Measurements from ENCODE around the gene RFC1. TPM values are rescaled to one million over a fixed set of nuclear protein-coding genes. Genes with fewer than 3 reads are reported as not detected.
"Not testable (repeated sequence)": the region's sequence is repeated elsewhere in the genome, so short reads cannot be mapped to it uniquely, and the experiment has no call there.

The RFC1 gene
- polyA plus RNA-seq, 1 donor from 2014 or later, result 20.7 TPM

DNA sequence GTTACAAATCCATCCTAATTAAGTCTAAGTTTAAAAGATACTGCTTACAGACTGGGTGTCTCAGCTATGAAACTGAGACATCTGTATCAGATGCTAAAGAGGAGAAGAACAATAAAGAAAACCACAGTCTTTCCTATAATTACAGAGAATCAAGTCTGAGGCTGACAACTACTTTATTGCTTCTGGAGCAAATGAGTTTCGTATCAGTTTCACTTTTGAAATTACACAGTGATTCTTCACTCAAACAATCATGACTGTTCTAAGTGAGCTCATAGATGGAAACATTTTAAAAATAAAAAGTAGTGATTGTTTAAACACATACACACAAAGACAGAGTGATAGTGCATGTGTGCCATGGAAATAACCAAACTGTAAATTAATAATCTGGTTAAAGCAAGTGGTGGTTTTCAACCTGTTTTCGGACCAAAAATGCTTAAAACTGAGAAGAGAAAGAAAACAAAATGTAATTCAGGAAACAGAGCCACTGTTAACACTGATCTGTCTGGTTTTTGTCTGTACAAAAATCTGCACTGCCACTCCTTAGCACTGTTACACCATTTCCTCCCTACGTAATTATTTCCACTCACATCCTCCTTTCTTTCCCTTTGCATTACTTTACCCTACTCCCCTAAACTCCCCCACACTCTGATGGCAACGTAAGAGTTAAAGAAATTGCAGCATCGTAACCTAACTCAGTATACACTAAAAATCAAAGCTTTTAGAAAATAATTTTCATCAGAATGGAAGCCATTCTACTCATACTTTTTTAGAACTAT lies 12.5 kb downstream of the RFC1 start:
- Histone ChIP-seq H2AFZ (ENCODE audit: low read depth, low read length) (no peak overlapping the region), H3K79me2 (replicated peaks; ENCODE audit: insufficient read depth, low read length) (peaks cover 14% of the 10 kb centered on the region), H3K9ac (ENCODE audit: low read length) (no peak overlapping the region), H3K9me3 (ENCODE audit: low read length) (no peaks in the 10 kb centered on the region), H3F3A (ENCODE audit: insufficient read depth, low read length, poor library complexity, severe bottlenecking) (no peaks in the 10 kb centered on the region), H3K9me2 (ENCODE audit: insufficient read depth, low read length) (no peaks in the 10 kb centered on the region), H3K27ac (ENCODE audit: low read length) (no peak overlapping the region), H4K20me1 (ENCODE audit: insufficient read depth) (no peaks in the 10 kb centered on the region), H3K4me2 (ENCODE audit: low read length) (no peak overlapping the region), H3K4me3 (ENCODE audit: low read length) (no peak overlapping the region), H3K27me3 (ENCODE audit: insufficient read depth, low read depth, low read length) (no peaks in the 10 kb centered on the region), H3K36me3 (ENCODE audit: insufficient read depth, low read length) (no peaks in the 10 kb centered on the region)
- TF ChIP-seq, protein P1, sequence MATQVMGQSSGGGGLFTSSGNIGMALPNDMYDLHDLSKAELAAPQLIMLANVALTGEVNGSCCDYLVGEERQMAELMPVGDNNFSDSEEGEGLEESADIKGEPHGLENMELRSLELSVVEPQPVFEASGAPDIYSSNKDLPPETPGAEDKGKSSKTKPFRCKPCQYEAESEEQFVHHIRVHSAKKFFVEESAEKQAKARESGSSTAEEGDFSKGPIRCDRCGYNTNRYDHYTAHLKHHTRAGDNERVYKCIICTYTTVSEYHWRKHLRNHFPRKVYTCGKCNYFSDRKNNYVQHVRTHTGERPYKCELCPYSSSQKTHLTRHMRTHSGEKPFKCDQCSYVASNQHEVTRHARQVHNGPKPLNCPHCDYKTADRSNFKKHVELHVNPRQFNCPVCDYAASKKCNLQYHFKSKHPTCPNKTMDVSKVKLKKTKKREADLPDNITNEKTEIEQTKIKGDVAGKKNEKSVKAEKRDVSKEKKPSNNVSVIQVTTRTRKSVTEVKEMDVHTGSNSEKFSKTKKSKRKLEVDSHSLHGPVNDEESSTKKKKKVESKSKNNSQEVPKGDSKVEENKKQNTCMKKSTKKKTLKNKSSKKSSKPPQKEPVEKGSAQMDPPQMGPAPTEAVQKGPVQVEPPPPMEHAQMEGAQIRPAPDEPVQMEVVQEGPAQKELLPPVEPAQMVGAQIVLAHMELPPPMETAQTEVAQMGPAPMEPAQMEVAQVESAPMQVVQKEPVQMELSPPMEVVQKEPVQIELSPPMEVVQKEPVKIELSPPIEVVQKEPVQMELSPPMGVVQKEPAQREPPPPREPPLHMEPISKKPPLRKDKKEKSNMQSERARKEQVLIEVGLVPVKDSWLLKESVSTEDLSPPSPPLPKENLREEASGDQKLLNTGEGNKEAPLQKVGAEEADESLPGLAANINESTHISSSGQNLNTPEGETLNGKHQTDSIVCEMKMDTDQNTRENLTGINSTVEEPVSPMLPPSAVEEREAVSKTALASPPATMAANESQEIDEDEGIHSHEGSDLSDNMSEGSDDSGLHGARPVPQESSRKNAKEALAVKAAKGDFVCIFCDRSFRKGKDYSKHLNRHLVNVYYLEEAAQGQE (IDR thresholded peaks at IDR 0.05; ENCODE audit: borderline replicate concordance), result no peak
- TF ChIP-seq EZH2 (IDR thresholded peaks at IDR 0.05; ENCODE audit: borderline replicate concordance, insufficient read depth, low read length, poor library complexity, severe bottlenecking), result no peak
- TF ChIP-seq POLR2AphosphoS5 (IDR thresholded peaks at IDR 0.05), result no peak
- TF ChIP-seq, protein P2, sequence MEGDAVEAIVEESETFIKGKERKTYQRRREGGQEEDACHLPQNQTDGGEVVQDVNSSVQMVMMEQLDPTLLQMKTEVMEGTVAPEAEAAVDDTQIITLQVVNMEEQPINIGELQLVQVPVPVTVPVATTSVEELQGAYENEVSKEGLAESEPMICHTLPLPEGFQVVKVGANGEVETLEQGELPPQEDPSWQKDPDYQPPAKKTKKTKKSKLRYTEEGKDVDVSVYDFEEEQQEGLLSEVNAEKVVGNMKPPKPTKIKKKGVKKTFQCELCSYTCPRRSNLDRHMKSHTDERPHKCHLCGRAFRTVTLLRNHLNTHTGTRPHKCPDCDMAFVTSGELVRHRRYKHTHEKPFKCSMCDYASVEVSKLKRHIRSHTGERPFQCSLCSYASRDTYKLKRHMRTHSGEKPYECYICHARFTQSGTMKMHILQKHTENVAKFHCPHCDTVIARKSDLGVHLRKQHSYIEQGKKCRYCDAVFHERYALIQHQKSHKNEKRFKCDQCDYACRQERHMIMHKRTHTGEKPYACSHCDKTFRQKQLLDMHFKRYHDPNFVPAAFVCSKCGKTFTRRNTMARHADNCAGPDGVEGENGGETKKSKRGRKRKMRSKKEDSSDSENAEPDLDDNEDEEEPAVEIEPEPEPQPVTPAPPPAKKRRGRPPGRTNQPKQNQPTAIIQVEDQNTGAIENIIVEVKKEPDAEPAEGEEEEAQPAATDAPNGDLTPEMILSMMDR (IDR thresholded peaks at IDR 0.05; ENCODE audit: poor library complexity, severe bottlenecking), result no peak
- TF ChIP-seq SMC3 (conservative IDR thresholded peaks at IDR 0.05; ENCODE audit: poor library complexity), result no peak
- TF ChIP-seq EP300 (conservative IDR thresholded peaks at IDR 0.05; ENCODE audit: poor library complexity, severe bottlenecking), result no peak
- no peak for TF ChIP-seq RAD21 (conservative IDR thresholded peaks at IDR 0.05)
- no peak for TF ChIP-seq TAF1 (IDR thresholded peaks at IDR 0.05; ENCODE audit: low read depth)
- TF ChIP-seq MXI1 (conservative IDR thresholded peaks at IDR 0.05; ENCODE audit: poor library complexity, severe bottlenecking), result no peak

DNA sequence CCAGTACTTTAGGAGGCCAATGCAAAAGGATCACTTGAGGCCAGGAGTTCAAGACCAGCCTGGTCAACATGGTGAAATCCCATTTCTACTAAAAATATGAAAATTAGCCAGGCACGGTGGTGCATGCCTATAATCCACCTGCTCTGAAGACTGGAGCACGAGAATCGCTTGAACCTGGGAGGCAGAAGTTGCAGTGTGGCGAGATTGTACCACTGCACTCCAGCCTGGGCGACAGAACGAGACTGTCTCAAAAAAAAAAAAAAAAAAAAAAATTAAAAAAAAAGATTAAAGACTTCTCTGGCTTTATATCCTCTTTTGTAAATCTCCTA lies 13.0 kb downstream of the RFC1 start:
- not testable (repeated sequence) for H3K27me3 ChIP-seq (ENCODE audit: insufficient read depth, low read depth, low read length); H2AFZ ChIP-seq (ENCODE audit: low read depth, low read length); H3F3A ChIP-seq (ENCODE audit: insufficient read depth, low read length, poor library complexity, severe bottlenecking); H3K9me3 ChIP-seq (ENCODE audit: low read length); H4K20me1 ChIP-seq (ENCODE audit: insufficient read depth); H3K4me2 ChIP-seq (ENCODE audit: low read length); H3K9me2 ChIP-seq (ENCODE audit: insufficient read depth, low read length); H3K4me3 ChIP-seq (ENCODE audit: low read length); H3K27ac ChIP-seq (ENCODE audit: low read length); H3K36me3 ChIP-seq (ENCODE audit: insufficient read depth, low read length); H3K9ac ChIP-seq (ENCODE audit: low read length)
- H3K79me2 ChIP-seq (replicated peaks; ENCODE audit: insufficient read depth, low read length), result peaks cover 14% of the 10 kb centered on the region

All from neural cell (in vitro differentiated cells).